Activated CD4-positive, CD25-positive, alpha-beta regulatory T cell treated with anti-CD3 and anti-CD28 coated beads, Interleukin-2, amount 50 U/mL, for 24 hours (primary cell): ENCODE results near the gene XPO6.

Experiments
- ATAC-seq, 2 donors: fragments of 150-1000 bp; cut with Tn5 transposase; one replicate each; pipeline ENCODE4 v1.10.0; 2021; ENCODE audit warnings: mild to moderate bottlenecking in 1 of 2, moderate library complexity in 1 of 2

Gene XPO6

GRCh38 chr16:28086186-28087139 is 125.3 kb downstream of the XPO6 start:
- ATAC-seq = no peak

GRCh38 chr16:28085389-28086171 is 126.2 kb downstream of the XPO6 start:
- ATAC-seq = no peak

- ATAC-seq = no peak
Measured at GRCh38 chr16:28084209-28084608, 127.6 kb downstream of the XPO6 start.

GRCh38 chr16:28082624-28083023 is 129.1 kb downstream of the XPO6 start:
- ATAC-seq = no peak

DNA sequence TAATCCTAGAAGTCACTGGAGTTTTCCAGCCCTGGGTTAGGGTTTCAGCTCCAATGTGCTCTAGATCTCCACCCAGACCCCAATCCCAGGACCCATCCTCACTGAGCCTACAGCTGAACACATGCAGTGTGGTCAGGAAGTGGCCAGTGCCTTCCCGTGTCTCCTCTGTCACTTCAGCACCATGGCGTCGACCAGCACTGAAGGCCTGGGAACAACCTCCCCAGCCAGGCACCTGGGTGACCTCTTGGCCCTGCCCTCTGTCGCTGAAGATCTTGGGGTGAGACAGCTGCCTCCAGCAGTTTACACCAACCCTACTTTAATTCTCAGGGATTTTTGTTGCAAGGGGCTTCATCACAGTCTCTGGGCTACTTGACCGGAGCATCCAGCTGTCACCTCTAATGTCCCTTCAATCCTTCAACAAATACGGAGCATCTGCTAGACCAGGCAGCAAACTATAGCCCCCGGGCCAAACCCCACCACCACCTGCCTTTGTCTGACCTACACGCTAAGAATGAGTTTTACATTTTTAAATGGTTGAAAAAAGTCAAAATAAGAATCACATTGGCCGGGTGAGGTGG is 130.3 kb downstream of the XPO6 start:
- no peak for ATAC-seq

DNA sequence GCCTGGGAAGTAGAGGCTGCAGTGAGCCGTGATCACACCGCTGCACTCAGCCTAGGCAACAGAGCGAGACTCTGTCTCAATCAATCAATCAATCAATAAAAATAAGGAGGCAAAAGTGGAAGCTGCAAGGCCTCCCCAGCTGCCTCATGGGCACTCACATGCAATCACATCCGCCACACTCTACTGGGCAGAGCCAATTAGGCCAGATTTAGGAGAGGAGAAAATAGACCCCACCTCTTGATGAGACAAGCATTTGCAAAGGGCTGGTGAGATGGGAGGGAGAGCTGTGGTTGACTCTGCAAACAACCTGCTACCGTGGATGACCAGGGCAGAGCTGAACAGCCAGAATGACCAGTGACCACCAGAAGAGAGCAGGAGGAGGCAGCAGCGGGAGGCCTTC is 133.5 kb downstream of the XPO6 start:
- ATAC-seq = no peak

GRCh38 chr16:28073836-28074235 is 137.9 kb downstream of the XPO6 start:
- no peak for ATAC-seq

DNA sequence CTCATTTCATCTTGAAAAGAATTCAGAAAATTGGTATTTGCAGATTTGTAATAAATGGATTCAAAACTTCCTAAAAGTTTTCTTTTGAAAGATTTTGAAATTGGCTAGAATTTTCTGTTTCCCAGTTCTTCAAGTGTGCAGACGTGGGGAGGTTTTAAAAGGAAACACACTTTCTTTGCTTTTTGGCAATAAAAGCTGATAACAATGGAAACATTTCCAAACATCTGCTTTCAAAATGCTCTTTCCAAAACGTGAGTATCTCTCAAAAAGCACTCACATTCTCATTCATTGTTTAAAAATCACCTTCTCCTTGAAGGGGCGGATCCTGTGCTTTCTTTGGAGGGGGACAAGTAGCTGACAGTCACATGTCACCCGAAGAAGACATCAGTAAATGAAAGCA is 139.7 kb downstream of the XPO6 start:
- ATAC-seq = no peak

- no peak for ATAC-seq
Measured at GRCh38 chr16:28069971-28070794, 141.6 kb downstream of the XPO6 start.

- no peak for ATAC-seq
Measured at GRCh38 chr16:28068976-28069375, 142.8 kb downstream of the XPO6 start.

GRCh38 chr16:28067604-28068379 is 144.0 kb downstream of the XPO6 start:
- no peak for ATAC-seq

DNA sequence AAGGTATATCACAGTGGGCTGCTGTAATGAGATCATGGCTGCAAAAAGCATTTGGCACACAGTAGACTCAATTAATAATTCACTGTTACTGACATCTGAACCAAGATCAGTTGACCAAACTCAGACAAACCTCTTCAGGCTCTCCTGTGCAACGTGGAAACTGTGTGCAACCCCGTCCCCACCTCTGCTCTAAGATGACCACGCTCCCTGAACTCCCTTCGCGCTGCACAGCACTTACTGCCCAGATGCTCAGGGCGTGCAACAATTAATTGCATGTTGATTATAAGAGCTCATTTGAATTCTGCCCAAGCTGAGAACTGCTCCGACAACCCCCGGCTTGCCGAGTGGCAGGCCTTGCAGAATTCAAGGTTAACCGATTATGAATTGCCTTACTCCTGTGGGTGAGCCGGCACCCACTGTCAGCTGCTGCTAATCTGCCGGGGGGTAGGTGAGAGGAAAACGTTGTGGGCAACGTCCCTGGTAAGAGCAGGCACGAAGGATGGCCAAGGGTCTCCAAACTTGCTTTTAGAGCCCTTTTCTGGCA is 147.0 kb downstream of the XPO6 start:
- ATAC-seq = no peak

DNA sequence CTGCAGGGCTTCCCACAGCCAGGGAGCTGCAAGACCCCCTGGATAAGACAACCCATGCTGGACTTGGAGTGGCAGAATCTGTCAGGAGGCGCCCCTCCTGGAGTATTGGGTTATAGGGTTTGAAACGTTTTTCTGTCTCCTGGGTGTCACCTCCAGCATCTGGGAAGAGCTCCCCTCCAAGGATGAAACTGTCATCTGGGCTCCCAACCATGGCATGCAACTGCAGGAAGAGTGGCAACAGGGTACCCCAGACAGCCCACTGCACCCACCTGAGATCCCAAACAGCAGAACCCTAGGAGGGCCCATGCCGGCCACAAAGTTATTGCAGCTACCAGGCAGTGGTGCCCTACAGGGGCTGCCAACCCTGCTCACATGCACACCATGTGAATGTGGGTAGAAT is 147.6 kb downstream of the XPO6 start:
- no peak for ATAC-seq

- ATAC-seq = no peak
Measured at GRCh38 chr16:28063591-28064061, 148.1 kb downstream of the XPO6 start, which contains the start of gene GSG1L. Gene GSG1L, minus strand, starts transcription at chr16:28063714. Its CDS starts 290 bp downstream, at chr16:28063424.

DNA sequence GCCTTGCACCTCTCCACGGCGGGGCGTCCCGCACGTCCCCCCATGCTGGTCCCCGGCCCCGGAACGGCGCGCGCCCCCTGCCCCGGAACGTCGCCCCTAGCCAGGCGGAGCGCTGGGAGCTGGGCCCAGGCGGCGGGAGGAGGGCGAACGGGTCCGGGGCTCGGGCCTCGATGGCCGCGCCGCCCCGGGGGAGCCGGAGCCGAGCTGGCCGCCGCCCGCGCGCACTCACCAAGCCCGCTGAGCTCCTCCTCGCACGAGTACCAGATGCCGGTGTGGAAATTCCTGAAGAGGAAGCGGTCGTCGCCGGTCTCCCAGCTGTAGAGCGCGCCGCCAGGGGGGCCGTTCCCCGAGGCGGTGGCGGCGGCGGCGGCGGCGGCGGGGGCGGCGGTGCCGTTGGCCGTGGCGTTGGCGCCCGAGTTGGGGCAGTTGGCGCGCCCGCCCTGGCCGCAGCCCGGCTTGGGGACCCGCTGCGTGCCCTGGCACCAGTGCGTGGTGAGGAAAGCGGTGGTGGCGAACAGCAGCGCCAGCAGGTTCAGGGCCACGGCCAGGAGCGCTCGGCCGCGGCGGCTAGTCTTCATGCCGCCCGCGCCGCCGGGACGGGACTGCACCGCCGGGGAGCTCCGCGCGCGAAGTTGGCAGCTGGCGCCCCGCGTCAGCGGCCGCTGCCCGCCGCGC is 148.8 kb downstream of the XPO6 start:
- ATAC-seq = no peak

DNA sequence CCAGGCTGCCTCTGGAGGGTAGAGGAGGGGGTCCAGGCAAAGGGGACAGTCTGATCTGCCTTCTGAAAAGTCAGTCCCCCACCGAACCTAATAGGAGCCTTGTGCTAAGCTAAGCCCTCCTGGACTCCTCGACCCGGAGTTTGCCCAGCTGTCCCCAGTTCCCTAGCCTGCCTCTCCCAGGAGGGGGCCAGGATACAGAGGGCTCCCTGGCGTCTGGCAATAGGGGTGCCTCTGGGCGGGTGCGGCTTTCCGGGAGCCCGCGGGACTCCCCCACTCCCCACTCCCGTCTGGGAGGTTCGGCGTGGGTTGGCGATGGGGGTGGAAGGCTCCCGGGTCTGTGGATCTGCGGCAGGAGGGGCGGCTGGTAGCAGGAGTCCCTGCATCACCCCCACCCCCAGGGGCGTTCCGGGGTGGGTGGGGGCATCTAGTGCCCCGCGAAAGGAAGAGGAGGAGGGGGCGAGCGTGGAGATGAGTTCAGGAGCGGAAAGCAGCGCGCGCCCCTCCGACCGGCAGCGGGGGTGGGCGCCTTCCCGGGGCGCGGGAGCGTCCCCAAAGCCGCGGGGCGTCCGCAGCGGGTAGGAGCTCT is 149.4 kb downstream of the XPO6 start:
- ATAC-seq = no peak

DNA sequence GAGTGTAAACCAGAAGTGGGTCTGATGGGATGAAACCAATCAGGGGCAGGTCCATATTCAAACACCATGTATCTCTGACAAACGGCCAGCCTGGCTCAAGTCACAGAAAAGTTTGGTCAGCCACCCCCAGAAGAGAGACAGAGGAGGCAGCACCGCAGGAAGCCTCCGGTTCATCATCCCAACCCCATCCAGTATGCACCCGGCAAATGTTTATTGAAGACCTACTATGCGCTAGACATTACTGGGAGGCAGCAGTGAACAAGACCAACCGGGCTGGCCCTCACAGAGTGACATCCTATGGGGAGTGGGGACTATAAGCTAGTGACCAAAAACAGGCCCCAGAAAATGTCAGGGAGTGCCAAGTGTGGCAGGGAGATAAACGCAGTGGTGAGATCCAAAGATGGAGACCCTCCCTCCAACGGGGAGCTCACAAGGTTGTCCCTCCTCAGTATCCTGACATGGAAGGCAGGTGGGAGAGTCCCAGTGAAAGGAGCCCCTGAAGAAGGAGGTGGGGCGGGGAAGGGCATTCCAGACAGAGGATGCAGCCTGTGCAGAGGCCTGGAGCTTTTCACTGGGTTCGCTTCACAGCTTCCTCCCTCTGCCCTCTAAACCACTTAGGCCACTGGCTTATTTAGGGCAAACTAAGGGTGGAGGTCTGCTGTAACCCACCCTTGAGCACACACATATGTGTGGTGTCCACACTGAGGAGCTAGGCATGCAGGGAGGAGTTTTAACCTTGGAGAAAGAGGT is 150.2 kb downstream of the XPO6 start:
- no peak for ATAC-seq

DNA sequence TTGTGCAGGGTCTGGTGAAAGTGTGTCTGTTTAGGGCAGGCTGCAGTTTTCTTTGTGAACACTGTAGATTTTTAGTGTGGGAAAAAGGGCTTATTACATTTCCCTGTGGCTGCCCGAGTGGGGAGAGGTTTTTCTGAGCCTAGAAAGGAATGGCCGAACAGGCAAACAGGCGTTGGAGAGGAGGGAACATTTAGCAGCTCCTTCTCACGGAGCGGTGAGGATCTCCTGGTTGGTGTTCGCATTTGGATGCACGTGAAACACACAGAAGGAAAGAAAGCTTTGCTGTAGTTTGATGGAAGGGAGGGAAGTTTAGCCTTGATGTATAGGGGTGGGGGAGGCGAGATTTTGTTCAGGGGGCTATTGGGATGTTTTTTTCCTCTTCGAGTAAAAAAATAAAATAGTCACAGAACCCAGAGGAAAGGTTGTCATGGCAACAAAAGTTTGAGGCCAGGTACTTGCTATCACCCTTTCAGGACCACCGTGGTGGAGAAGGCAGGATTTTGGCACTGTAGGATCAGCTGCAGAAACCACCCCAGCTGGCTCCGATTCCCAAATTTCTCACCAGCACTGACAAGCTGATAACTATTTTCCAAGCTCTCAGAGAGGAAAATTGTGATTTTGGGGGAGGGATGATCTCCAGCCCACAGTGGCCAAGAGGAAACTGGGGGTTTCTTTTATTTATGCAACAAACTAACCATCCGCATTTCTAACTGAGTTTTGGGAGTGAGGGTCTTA is 151.8 kb downstream of the XPO6 start:
- ATAC-seq = no peak
